Measurements from ENCODE around the gene LDLR.
"Not testable (repeated sequence)": the region's sequence is repeated elsewhere in the genome, so short reads cannot be mapped to it uniquely, and the experiment has no call there.

- TF ChIP-seq POLR2A, CTCF (IDR thresholded peaks at IDR 0.05): not testable (repeated sequence)
Observed at GRCh38 chr19:11124157-11124556, 34.9 kb downstream of the LDLR start.
